DND-41 (cell line): ENCODE results near the gene SLC22A12.

ENCODE experiments used
- CTCF ChIP-seq: IDR thresholded peaks from 2 replicates; pipeline ENCODE4 v1.5.1; 2012; ENCODE audit warnings: borderline replicate concordance, low read length, moderate library complexity, mild to moderate bottlenecking; ENCODE audit not compliant: poor library complexity, severe bottlenecking; ENCODE audit errors: extremely low read depth
- EZH2 ChIP-seq: IDR thresholded peaks from 3 replicates; pipeline ENCODE4 v1.6.1; 2012; ENCODE audit warnings: borderline replicate concordance, low read depth, mild to moderate bottlenecking, moderate library complexity, low read length, inconsistent platforms; ENCODE audit not compliant: severe bottlenecking

DNA sequence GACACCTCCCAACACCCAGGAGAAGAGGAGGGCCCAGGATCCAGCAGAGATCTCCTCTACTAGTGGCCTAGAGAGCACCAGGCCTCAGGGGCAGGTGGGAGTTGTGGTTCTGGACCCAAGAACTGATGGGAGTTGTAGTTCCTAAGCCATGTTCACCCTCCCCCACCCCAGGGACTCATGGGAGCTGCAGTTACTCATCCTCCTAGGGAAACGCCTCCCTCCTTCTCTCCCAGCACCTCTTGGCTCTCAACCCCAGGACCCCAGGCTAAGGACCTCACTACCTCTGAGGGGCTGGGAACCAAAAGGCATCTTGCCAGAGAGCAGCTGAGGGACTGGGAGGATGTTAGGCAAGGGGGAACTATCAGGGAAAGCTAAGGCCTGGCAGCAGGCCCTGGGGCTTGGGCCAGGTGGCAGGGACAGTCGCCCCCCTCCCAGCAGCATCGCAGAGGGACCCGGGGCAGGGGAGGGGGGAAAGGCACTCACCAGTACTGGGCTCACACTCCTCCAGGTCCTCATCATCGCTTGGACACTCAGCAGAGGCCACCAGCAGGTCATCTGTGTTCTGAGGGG lies 28.9 kb downstream of the SLC22A12 start:
- TF ChIP-seq CTCF (no peak), EZH2 (no peak)
